ENCODE data around the gene SAA4.

The SAA4 gene

DNA sequence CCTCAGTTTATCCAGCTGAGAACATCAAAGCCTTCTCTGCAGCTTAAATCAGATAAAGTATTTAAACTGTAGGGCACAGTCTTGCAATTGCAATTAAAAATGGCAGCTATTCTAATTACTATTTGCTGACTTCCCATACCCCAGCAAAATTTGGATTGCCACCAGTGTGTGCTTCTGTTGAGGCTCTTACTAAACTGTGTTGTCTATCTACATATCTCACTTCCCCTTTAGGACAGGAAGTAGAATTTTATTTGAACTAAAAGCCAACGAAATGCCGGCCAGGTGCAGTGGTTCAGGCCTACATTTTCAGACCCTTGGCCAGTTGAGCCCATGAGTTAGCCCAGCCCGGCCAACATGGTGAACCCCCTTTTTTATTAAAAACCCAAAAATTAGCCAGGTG lies 7.1 kb downstream of the SAA4 start:
- no peak for DNase-seq (ENCODE audit: low spot score)

DNA sequence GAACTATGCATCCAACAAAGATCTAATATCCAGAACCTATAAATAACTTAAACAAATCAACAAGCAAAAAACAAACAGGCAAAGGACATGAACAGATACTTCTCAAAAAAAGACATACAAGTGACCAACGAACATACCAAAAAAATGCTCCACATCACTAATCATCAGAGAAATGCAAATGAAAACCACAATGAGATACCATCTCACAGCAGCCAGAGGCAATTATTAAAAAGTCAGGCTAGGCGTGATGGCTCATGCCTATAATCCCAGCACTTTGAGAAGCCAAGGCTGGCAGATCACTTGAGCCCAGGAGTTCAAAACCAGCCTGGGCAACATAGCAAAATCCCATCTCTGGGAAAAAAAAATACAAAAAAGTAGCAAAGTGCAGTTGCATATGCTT lies 10.7 kb downstream of the SAA4 start:
- DNase-seq (ENCODE audit: low spot score) = no peak
- ChIA-PET POLR2A (ENCODE audit: low non-redundant PET) (no interaction called here), CTCF (no interaction called here)
- TF ChIP-seq, protein P1, sequence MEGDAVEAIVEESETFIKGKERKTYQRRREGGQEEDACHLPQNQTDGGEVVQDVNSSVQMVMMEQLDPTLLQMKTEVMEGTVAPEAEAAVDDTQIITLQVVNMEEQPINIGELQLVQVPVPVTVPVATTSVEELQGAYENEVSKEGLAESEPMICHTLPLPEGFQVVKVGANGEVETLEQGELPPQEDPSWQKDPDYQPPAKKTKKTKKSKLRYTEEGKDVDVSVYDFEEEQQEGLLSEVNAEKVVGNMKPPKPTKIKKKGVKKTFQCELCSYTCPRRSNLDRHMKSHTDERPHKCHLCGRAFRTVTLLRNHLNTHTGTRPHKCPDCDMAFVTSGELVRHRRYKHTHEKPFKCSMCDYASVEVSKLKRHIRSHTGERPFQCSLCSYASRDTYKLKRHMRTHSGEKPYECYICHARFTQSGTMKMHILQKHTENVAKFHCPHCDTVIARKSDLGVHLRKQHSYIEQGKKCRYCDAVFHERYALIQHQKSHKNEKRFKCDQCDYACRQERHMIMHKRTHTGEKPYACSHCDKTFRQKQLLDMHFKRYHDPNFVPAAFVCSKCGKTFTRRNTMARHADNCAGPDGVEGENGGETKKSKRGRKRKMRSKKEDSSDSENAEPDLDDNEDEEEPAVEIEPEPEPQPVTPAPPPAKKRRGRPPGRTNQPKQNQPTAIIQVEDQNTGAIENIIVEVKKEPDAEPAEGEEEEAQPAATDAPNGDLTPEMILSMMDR (conservative IDR thresholded peaks at IDR 0.05; ENCODE audit: low read depth) = no peak
- H3K27ac ChIP-seq = no peak overlapping the region

More for the DNA sequence above, 7.1 kb downstream of the SAA4 start:
- TF ChIP-seq, protein P1 (conservative IDR thresholded peaks at IDR 0.05; ENCODE audit: low read depth) = no peak
- ChIA-PET POLR2A (ENCODE audit: low non-redundant PET) (no interaction called here), CTCF (no interaction called here)
- no peak overlapping the region for H3K27ac ChIP-seq

DNA sequence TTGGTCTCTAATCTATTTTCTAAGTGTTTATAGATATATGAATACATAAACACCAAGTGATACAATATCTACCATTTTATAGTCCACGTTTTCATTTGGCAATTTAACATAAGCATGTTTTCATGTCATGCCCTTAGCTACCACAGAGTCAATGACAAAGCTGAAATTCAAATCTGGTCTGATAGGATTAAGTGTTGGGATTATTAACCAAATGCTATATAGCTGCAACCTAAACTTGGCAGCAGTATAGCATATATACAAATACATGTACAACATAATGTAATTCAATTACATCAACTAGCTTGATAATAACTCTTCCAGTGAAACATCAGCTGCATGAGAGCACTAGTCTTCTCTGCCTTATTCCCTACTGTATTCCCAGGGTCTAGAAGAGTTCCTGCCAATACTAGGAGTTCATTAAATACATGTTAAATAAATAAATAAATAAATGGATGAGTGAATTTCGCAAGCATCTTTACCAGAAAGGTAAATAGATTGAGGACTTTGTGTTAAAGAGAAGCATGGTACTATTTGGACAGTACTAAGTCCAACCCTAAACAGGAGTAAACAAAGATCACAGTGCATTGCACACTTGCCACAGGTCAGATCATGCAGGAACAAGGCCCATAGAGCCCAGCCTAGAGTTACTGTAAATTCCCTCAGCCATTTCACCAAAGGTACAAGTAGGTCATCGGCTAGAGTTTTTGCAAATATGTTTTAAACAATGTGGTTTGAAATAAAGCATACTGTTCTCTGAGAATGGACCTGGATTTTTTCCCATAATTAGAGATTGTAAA lies 12.8 kb downstream of the SAA4 start:
- POLR2A ChIA-PET (ENCODE audit: low non-redundant PET) = no interaction called here
- no peak overlapping the region for H3K27ac ChIP-seq
- TF ChIP-seq, protein P1 (conservative IDR thresholded peaks at IDR 0.05; ENCODE audit: low read depth) = no peak
- no peak for DNase-seq (ENCODE audit: low spot score)
- CTCF ChIA-PET = no interaction called here

DNA sequence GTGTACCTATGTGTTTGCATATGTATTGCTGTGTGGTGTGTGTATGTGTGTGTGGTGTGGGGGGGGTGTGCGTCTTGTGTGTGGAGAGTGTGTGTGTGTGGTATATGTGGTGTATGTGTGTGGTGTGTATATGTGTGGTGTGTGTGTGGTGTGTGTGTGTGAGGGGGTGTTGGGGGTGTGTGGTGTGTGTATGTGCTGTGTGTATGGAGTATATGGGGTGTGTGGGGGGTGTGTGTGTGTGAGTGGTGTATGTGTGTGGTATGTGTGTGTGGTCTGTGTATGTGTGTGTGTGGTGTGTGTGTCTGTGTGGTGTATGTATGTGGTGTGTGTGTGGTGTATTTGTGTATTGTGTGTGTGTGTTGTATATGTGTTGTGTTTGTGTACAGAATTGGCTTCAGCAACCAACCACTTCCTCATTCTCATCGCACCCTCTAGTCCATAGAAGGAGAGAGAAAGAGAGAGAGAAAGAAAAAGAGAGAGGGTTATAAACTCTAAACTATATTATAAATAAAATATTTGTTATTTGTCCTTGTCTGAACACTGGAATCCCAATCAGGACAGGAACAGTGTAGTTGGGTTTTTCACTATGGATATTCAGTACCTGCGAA lies 13.7 kb downstream of the SAA4 start:
- ChIA-PET CTCF (no interaction called here), POLR2A (ENCODE audit: low non-redundant PET) (no interaction called here)
- no peak for DNase-seq (ENCODE audit: low spot score)
- no peak overlapping the region for H3K27ac ChIP-seq
- TF ChIP-seq, protein P1 (conservative IDR thresholded peaks at IDR 0.05; ENCODE audit: low read depth) = no peak

DNA sequence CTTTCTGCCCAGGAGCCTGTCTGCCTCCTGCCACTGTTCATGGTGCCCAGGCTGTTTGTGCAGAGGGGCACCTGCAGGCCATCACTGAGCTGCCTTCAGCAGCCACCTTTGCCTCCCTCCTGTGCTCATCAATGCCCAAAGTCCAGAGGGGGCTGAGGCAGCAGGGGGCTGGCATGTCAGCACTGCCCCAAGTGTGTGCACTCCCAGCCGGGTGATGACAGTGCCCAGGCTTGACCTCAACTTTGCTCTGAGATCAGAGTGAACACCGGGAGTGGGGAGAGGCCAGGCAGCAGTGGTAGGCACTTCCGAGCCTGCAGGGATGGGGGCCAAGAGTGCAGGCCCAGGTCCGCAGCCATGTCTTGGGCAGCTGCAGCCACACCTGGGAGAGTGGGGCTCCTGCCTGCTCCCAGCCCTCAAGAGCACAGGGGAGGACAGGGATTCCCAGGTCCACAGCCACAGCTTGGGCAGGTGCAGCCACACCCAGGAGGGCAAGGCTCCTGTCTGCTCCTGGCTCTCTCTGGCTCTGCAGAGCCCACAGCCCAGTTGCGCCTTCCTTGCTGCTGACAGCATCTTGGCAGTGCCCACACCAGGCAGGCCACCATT lies 15.2 kb downstream of the SAA4 start:
- POLR2A ChIA-PET (ENCODE audit: low non-redundant PET) = no interaction called here
- no peak for DNase-seq (ENCODE audit: low spot score)
- TF ChIP-seq, protein P1 (conservative IDR thresholded peaks at IDR 0.05; ENCODE audit: low read depth) = no peak

DNA sequence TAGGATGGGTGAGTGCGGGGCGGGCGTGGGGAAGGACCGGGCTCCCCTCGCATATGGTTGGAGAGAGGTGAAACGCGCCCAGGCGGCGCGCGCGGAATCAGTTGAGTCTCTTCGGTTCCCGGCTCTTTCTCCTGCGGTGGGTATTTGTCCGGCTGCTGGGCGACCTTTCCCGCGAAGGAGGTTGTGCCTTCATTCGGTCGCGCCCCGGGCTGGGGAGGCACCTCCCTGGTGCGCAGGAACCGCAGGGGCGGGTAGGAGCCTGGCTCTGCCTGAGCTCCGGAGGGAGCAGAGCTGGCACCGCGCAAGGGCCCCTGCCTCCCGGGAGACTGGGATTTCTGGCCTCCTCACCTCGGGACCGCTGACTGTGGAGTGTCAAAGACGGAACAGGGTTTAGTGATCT lies 27.5 kb downstream of the SAA4 start:
- ChIA-PET CTCF (no interaction called here), POLR2A (ENCODE audit: low non-redundant PET) (no interaction called here)
- TF ChIP-seq, protein P1 (conservative IDR thresholded peaks at IDR 0.05; ENCODE audit: low read depth) = no peak
- no peak overlapping the region for H3K27ac ChIP-seq
- DNase-seq (ENCODE audit: low spot score) = no peak

More for the DNA sequence above, 15.2 kb downstream of the SAA4 start:
- CTCF ChIA-PET = no interaction called here
- H3K27ac ChIP-seq = no peak overlapping the region

Data from RWPE1 (cell line).